ENCODE data around the gene THSD4.
"Not testable (repeated sequence)": the region's sequence is repeated elsewhere in the genome, so short reads cannot be mapped to it uniquely, and the experiment has no call there.

THSD4 gene

DNA sequence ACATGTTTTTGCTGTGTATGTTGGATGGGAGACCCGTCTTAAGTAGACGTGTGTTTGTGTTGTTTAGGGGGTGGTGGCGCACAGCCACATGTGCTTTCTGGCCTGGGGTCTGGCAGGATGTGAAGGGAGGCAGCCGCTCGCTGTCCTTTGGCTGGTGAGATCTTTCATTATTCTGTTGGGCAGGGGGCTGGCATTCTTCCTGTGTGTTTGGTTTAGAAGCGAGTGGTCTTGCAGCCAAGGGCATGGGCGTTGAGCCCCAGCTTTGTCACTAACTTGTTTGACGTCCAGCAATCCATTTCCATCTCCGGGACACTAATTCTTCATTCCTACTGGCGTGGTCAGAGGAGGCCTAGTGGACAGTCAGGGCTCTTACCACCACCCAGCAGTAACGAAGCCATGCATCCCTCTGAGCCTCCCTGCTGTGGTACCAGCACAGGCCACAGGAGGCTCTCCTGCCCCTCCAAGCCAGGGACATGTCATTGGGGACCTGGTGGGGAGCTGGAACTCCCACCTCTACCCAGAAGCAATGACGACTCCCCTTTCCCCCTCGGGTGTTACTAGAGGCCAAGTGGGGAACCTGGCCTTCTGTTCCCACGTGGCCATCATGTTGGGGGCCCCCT, 10.7 kb downstream of the THSD4 start:
- no peaks in the 10 kb centered on the region for H3F3A ChIP-seq (ENCODE audit: low read depth)
- no peak overlapping the region for H3K4me3 ChIP-seq (ENCODE audit: low read length, poor library complexity, severe bottlenecking)
- no peaks in the 10 kb centered on the region for H3K27me3 ChIP-seq (ENCODE audit: insufficient read depth, low read length, poor library complexity, severe bottlenecking)
- no peak for TF ChIP-seq EZH2phosphoT487 (IDR thresholded peaks at IDR 0.05; ENCODE audit: borderline replicate concordance)
- peak; percentile 47 for TF ChIP-seq CTCF (conservative IDR thresholded peaks at IDR 0.05; ENCODE audit: low read length)
- no peaks in the 10 kb centered on the region for H4K20me1 ChIP-seq (ENCODE audit: insufficient read depth, low read length, poor library complexity, severe bottlenecking)
- H3K79me2 ChIP-seq (ENCODE audit: insufficient read depth, low read length), result no peaks in the 10 kb centered on the region
- no peaks in the 10 kb centered on the region for H3K9me3 ChIP-seq (ENCODE audit: insufficient read depth, low read depth, low read length)
- H3K4me2 ChIP-seq (ENCODE audit: low read depth, low read length, poor library complexity, severe bottlenecking), result no peak overlapping the region
- H3K9me2 ChIP-seq (replicated peaks; ENCODE audit: low read depth, low read length), result no peaks in the 10 kb centered on the region
- no peak overlapping the region for H3K9ac ChIP-seq (ENCODE audit: low read depth, low read length, poor library complexity, severe bottlenecking)
- no peaks in the 10 kb centered on the region for H3K4me1 ChIP-seq (ENCODE audit: insufficient read depth, low read length, poor library complexity, severe bottlenecking)
- no peaks in the 10 kb centered on the region for H3K36me3 ChIP-seq (ENCODE audit: insufficient read depth, low read length)
- no peak overlapping the region for H2AFZ ChIP-seq (ENCODE audit: low read length)

DNA sequence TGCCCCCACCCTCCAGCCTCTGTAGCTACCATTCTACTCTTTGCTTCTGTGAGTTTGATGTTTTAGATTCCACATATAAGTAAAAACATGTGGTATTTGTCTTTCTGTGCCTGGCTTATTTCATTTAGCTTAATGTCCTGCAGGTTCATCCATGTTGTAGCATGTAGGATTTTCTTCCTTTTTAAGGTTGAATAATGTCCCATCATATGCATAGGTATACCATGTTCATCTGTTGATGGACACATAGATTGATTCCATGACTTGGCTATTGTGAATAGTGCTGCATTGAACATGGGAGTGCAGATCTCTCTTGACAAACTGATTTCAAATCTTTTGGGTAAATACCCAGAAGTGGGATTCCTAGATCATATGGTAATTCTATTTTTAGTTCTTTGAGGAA, 11.8 kb downstream of the THSD4 start:
- no peak overlapping the region for H3K4me2 ChIP-seq (ENCODE audit: low read depth, low read length, poor library complexity, severe bottlenecking)
- TF ChIP-seq CTCF (conservative IDR thresholded peaks at IDR 0.05; ENCODE audit: low read length) (no peak), EZH2phosphoT487 (IDR thresholded peaks at IDR 0.05; ENCODE audit: borderline replicate concordance) (no peak)
- no peaks in the 10 kb centered on the region for H3K9me3 ChIP-seq (ENCODE audit: insufficient read depth, low read depth, low read length)
- no peaks in the 10 kb centered on the region for H4K20me1 ChIP-seq (ENCODE audit: insufficient read depth, low read length, poor library complexity, severe bottlenecking)
- no peaks in the 10 kb centered on the region for H3K9me2 ChIP-seq (replicated peaks; ENCODE audit: low read depth, low read length)
- no peak overlapping the region for H2AFZ ChIP-seq (ENCODE audit: low read length)
- no peaks in the 10 kb centered on the region for H3K36me3 ChIP-seq (ENCODE audit: insufficient read depth, low read length)
- H3K4me3 ChIP-seq (ENCODE audit: low read length, poor library complexity, severe bottlenecking), result no peak overlapping the region
- no peaks in the 10 kb centered on the region for H3F3A ChIP-seq (ENCODE audit: low read depth)
- no peaks in the 10 kb centered on the region for H3K79me2 ChIP-seq (ENCODE audit: insufficient read depth, low read length)
- H3K9ac ChIP-seq (ENCODE audit: low read depth, low read length, poor library complexity, severe bottlenecking), result no peak overlapping the region
- H3K4me1 ChIP-seq (ENCODE audit: insufficient read depth, low read length, poor library complexity, severe bottlenecking), result no peaks in the 10 kb centered on the region
- no peaks in the 10 kb centered on the region for H3K27me3 ChIP-seq (ENCODE audit: insufficient read depth, low read length, poor library complexity, severe bottlenecking)

DNA sequence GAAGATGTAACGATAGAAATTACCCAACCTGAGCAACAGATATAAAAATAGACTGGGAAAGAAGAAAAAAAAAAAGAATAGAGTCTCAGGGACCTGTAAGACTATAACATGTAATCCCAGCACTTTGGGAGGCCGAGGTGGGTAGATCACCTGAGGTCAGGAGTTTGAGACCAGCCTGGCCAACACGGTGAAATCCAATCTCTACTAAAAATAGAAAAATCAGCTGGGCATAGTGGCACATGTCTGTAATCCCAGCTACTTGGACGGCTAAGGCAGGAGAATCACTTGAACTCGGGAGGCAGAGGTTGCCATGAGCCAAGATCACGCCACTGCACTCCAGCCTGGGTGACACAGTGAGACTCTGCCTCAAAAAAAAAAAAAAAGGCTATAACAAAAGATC, 12.9 kb downstream of the THSD4 start:
- not testable (repeated sequence) for H2AFZ ChIP-seq (ENCODE audit: low read length); H3K4me2 ChIP-seq (ENCODE audit: low read depth, low read length, poor library complexity, severe bottlenecking); H3K4me1 ChIP-seq (ENCODE audit: insufficient read depth, low read length, poor library complexity, severe bottlenecking); H3K36me3 ChIP-seq (ENCODE audit: insufficient read depth, low read length); H3K27me3 ChIP-seq (ENCODE audit: insufficient read depth, low read length, poor library complexity, severe bottlenecking); H3K79me2 ChIP-seq (ENCODE audit: insufficient read depth, low read length); H3K9ac ChIP-seq (ENCODE audit: low read depth, low read length, poor library complexity, severe bottlenecking); H4K20me1 ChIP-seq (ENCODE audit: insufficient read depth, low read length, poor library complexity, severe bottlenecking); H3K4me3 ChIP-seq (ENCODE audit: low read length, poor library complexity, severe bottlenecking); H3F3A ChIP-seq (ENCODE audit: low read depth); H3K9me2 ChIP-seq (replicated peaks; ENCODE audit: low read depth, low read length); H3K9me3 ChIP-seq (ENCODE audit: insufficient read depth, low read depth, low read length)

DNA sequence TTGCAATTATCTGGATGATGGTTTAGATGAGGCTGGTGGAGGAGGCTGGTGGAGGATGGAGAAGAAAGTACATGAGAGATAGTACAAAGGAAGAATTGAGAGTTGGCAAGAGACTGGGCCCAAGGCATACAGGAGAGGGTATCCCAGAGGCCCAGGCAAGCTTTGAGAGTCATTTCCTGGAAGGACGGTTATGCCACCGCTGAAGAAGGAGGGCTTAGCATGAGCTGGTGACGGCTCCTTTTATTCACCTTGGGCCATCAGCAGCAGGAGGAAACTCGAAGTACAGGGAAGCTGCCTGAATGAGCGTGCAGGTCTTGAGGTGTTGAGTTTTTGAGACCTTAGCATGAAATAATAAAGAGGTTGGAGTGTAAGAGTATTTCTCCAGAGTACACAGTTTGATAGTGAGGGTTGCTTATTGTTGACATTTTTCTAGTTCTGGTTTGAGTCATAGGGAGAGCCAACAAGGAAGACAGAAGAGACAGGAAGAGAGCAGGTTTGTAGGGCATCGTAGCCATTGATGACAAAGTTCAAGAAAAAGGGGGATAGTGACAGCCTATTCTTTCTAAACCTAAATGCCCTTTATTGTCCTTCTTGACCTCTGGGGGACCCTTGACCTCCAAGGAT, 13.8 kb downstream of the THSD4 start:
- Histone ChIP-seq H3K4me2 (ENCODE audit: low read depth, low read length, poor library complexity, severe bottlenecking) (no peak overlapping the region), H3K79me2 (ENCODE audit: insufficient read depth, low read length) (no peaks in the 10 kb centered on the region), H3K4me3 (ENCODE audit: low read length, poor library complexity, severe bottlenecking) (no peak overlapping the region)

More for the DNA sequence above, 13.8 kb downstream of the THSD4 start:
- no peaks in the 10 kb centered on the region for H3K4me1 ChIP-seq (ENCODE audit: insufficient read depth, low read length, poor library complexity, severe bottlenecking)
- H3K9me3 ChIP-seq (ENCODE audit: insufficient read depth, low read depth, low read length), result no peaks in the 10 kb centered on the region
- H3K9ac ChIP-seq (ENCODE audit: low read depth, low read length, poor library complexity, severe bottlenecking), result no peak overlapping the region
- no peaks in the 10 kb centered on the region for H3K36me3 ChIP-seq (ENCODE audit: insufficient read depth, low read length)
- H2AFZ ChIP-seq (ENCODE audit: low read length), result no peak overlapping the region
- H3K9me2 ChIP-seq (replicated peaks; ENCODE audit: low read depth, low read length), result no peaks in the 10 kb centered on the region
- TF ChIP-seq EZH2phosphoT487 (IDR thresholded peaks at IDR 0.05; ENCODE audit: borderline replicate concordance) (no peak), CTCF (conservative IDR thresholded peaks at IDR 0.05; ENCODE audit: low read length) (no peak)
- H3K27me3 ChIP-seq (ENCODE audit: insufficient read depth, low read length, poor library complexity, severe bottlenecking), result no peaks in the 10 kb centered on the region
- no peaks in the 10 kb centered on the region for H3F3A ChIP-seq (ENCODE audit: low read depth)
- H4K20me1 ChIP-seq (ENCODE audit: insufficient read depth, low read length, poor library complexity, severe bottlenecking), result no peaks in the 10 kb centered on the region

All from Loucy (cell line).